GM23338 (cell line): ENCODE results near the gene FAM177A1. TPM values are rescaled to one million over a fixed set of nuclear protein-coding genes. Genes with fewer than 3 reads are reported as not detected.

ENCODE experiments used
- ATAC-seq: fragments of 200-7000 bp; cut with Tn5 transposase; 3 replicates; pipeline ENCODE4 v1.9.1; 2020
- DNase-seq: peaks from one replicate; pipeline ENCODE4 v3.0.0-alpha.2; 2015; ENCODE audit warnings: low spot score
- H2AFZ ChIP-seq: fragments of 200-600 bp; sonication (generic); 2 replicates; pipeline ENCODE4 v1.8.0; 2016; ENCODE audit warnings: antibody characterized with exemption, mild to moderate bottlenecking, moderate library complexity
- H3F3A ChIP-seq: fragments of 200-600 bp; sonication (generic); replicated peaks from 2 replicates; pipeline ENCODE4 v1.8.0; 2017; ENCODE audit warnings: antibody characterized with exemption, mixed run types, low read depth
- H3K27ac ChIP-seq: fragments of 200-600 bp; sonication (generic); 2 replicates; pipeline ENCODE4 v1.6.1; 2016; ENCODE audit warnings: low read depth
- H3K27me3 ChIP-seq: fragments of 200-600 bp; sonication (generic); 2 replicates; pipeline ENCODE4 v1.8.0; 2016; ENCODE audit warnings: mild to moderate bottlenecking, mixed run types, moderate library complexity; ENCODE audit not compliant: insufficient read depth
- H3K36me3 ChIP-seq: fragments of 200-600 bp; sonication (generic); 2 replicates; pipeline ENCODE4 v1.8.0; 2016; ENCODE audit warnings: mild to moderate bottlenecking; ENCODE audit not compliant: insufficient read depth
- H3K4me1 ChIP-seq: fragments of 200-600 bp; sonication (generic); 2 replicates; pipeline ENCODE4 v1.8.0; 2016; ENCODE audit warnings: mild to moderate bottlenecking, moderate library complexity; ENCODE audit not compliant: insufficient read depth
- H3K4me2 ChIP-seq: fragments of 200-600 bp; sonication (generic); 2 replicates; pipeline ENCODE4 v1.7.1; 2017; ENCODE audit warnings: mixed run types
- H3K4me3 ChIP-seq: fragments of 200-600 bp; sonication (generic); 2 replicates; pipeline ENCODE4 v1.6.1; 2016; ENCODE audit warnings: mixed run types
- H3K79me2 ChIP-seq: fragments of 200-600 bp; sonication (generic); replicated peaks from 2 replicates; pipeline ENCODE4 v1.8.0; 2017; ENCODE audit warnings: mild to moderate bottlenecking; ENCODE audit not compliant: insufficient read depth
- H3K9me2 ChIP-seq: fragments of 200-600 bp; sonication (generic); 2 replicates; pipeline ENCODE4 v1.8.0; 2017; ENCODE audit not compliant: insufficient read depth
- H4K20me1 ChIP-seq: fragments of 200-600 bp; sonication (generic); replicated peaks from 2 replicates; pipeline ENCODE4 v1.8.0; 2017; ENCODE audit warnings: mild to moderate bottlenecking; ENCODE audit not compliant: insufficient read depth
- H3K27ac Mint-ChIP-seq: 2 replicates; pipeline ENCODE4 v1.8.0; 2020; ENCODE audit warnings: inconsistent platforms, mild to moderate bottlenecking, moderate library complexity, mixed read lengths
- H3K27me3 Mint-ChIP-seq: 3 replicates; pipeline ENCODE4 v1.8.0; 2022; ENCODE audit warnings: low read depth, mild to moderate bottlenecking, moderate library complexity, mixed read lengths, inconsistent platforms; ENCODE audit not compliant: insufficient read depth, poor library complexity
- H3K36me3 Mint-ChIP-seq: 3 replicates; pipeline ENCODE4 v1.8.0; 2021; ENCODE audit warnings: low read depth, mild to moderate bottlenecking, inconsistent platforms, moderate library complexity, mixed read lengths
- H3K4me1 Mint-ChIP-seq: 3 replicates; pipeline ENCODE4 v1.8.0; 2020; ENCODE audit warnings: mild to moderate bottlenecking, inconsistent platforms, mixed read lengths
- H3K4me3 Mint-ChIP-seq: 3 replicates; pipeline ENCODE4 v1.8.0; 2021; ENCODE audit warnings: moderate library complexity, mild to moderate bottlenecking, inconsistent platforms, mixed read lengths
- H3K9me3 Mint-ChIP-seq: 3 replicates; pipeline ENCODE4 v1.8.0; 2020; ENCODE audit warnings: moderate library complexity, mild to moderate bottlenecking, inconsistent platforms, mixed read lengths
- CREB1 ChIP-seq: fragments of 250-450 bp; sonication (Bioruptor Pico); IDR thresholded peaks from 2 replicates; pipeline ENCODE4 v1.5.0; 2020; ENCODE audit warnings: low read depth, mild to moderate bottlenecking, moderate library complexity
- JUNB ChIP-seq: IDR thresholded peaks from one replicate; pipeline ENCODE4 v1.6.1; 2016; ENCODE audit warnings: antibody characterized with exemption; ENCODE audit not compliant: unreplicated experiment
- NANOG ChIP-seq: IDR thresholded peaks from 2 replicates; pipeline ENCODE4 v1.6.1; 2016; ENCODE audit warnings: antibody characterized with exemption, borderline replicate concordance
- ZNF331 ChIP-seq: fragments of 250-450 bp; sonication (Bioruptor Pico); IDR thresholded peaks from 2 replicates; pipeline ENCODE4 v1.5.0; 2020; ENCODE audit warnings: low read depth, mild to moderate bottlenecking, moderate library complexity
- polyA plus RNA-seq: library from polyadenylated mRNA; unstranded; fragments of >200 nt; fragmentation: Nextera tagmentation; extraction: Ambion mirVana; gene quantifications from 2 replicates; pipeline ENCODE4 v1.2.1, GENCODE V29; 2016
- total RNA-seq: library from RNA; depleted of rRNA; stranded (reverse); fragments of >200 nt; shearing (Covaris generic); gene quantifications from 2 replicates; pipeline ENCODE4 v1.2.3, GENCODE V29; 2014
- TF ChIP-seq, protein P1 (sequence below), 2 experiments: fragments of 200-600 bp in 1 of 2; sonication (generic) in 1 of 2; conservative IDR thresholded peaks; 2 replicates each; pipeline versions ENCODE4 v1.5.1 to v1.6.1; 2016 to 2017; ENCODE audit warnings: antibody characterized with exemption in 2 of 2, low read depth in 2 of 2, mild to moderate bottlenecking in 2 of 2, moderate library complexity in 1 of 2
- TF ChIP-seq, protein P2 (sequence below): IDR thresholded peaks from one replicate; pipeline ENCODE4 v1.6.1; 2018; ENCODE audit warnings: antibody characterized with exemption; ENCODE audit not compliant: unreplicated experiment
- TF ChIP-seq, protein P3 (sequence below): IDR thresholded peaks from 2 replicates; pipeline ENCODE4 v1.6.1; 2016; ENCODE audit warnings: antibody characterized with exemption

Gene FAM177A1
- total and polyA plus RNA-seq, 2 experiments from 2014 or later: 22.8 to 72.5 TPM

DNA sequence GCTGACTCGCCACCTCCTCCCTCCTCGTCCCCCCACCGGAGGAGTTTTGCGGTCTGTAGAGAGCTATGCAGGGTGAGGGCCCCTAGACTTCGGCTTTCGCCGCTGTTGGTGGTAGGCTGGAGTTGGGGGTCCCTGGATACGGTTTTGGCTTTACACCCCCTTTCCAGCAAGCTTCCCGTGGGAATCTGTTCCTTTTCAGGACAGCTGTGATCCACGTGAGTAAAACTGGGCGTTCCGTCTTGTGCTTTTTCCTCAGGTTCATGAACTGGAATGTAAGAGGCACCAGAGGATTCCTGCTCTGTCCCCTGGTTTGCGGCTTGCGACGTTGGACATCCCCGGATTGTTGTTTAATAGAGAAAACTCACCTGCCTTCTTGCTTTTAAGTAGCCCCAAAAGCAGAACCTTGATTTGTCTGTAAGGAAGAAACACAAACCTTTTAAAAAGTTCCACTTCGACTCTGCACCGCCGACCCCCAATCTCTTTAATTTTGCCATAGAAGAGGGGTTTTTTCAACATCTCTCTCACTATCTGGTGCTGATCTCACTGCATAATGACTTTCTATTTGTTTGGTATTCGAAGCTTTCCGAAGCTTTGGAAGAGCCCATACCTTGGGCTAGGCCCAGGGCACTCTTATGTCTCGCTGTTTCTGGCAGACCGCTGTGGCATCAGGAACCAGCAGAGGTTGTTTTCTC is 76.8 kb downstream of the FAM177A1 start (continued):
- TF ChIP-seq, protein P1, sequence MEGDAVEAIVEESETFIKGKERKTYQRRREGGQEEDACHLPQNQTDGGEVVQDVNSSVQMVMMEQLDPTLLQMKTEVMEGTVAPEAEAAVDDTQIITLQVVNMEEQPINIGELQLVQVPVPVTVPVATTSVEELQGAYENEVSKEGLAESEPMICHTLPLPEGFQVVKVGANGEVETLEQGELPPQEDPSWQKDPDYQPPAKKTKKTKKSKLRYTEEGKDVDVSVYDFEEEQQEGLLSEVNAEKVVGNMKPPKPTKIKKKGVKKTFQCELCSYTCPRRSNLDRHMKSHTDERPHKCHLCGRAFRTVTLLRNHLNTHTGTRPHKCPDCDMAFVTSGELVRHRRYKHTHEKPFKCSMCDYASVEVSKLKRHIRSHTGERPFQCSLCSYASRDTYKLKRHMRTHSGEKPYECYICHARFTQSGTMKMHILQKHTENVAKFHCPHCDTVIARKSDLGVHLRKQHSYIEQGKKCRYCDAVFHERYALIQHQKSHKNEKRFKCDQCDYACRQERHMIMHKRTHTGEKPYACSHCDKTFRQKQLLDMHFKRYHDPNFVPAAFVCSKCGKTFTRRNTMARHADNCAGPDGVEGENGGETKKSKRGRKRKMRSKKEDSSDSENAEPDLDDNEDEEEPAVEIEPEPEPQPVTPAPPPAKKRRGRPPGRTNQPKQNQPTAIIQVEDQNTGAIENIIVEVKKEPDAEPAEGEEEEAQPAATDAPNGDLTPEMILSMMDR (conservative IDR thresholded peaks at IDR 0.05; ENCODE audit: low read depth in 2 of 2): no peak
- TF ChIP-seq, protein P2, sequence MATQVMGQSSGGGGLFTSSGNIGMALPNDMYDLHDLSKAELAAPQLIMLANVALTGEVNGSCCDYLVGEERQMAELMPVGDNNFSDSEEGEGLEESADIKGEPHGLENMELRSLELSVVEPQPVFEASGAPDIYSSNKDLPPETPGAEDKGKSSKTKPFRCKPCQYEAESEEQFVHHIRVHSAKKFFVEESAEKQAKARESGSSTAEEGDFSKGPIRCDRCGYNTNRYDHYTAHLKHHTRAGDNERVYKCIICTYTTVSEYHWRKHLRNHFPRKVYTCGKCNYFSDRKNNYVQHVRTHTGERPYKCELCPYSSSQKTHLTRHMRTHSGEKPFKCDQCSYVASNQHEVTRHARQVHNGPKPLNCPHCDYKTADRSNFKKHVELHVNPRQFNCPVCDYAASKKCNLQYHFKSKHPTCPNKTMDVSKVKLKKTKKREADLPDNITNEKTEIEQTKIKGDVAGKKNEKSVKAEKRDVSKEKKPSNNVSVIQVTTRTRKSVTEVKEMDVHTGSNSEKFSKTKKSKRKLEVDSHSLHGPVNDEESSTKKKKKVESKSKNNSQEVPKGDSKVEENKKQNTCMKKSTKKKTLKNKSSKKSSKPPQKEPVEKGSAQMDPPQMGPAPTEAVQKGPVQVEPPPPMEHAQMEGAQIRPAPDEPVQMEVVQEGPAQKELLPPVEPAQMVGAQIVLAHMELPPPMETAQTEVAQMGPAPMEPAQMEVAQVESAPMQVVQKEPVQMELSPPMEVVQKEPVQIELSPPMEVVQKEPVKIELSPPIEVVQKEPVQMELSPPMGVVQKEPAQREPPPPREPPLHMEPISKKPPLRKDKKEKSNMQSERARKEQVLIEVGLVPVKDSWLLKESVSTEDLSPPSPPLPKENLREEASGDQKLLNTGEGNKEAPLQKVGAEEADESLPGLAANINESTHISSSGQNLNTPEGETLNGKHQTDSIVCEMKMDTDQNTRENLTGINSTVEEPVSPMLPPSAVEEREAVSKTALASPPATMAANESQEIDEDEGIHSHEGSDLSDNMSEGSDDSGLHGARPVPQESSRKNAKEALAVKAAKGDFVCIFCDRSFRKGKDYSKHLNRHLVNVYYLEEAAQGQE: no peak
- TF ChIP-seq ZNF331 (CRISPR knock-in tag) (no peak), CREB1 (no peak)

DNA sequence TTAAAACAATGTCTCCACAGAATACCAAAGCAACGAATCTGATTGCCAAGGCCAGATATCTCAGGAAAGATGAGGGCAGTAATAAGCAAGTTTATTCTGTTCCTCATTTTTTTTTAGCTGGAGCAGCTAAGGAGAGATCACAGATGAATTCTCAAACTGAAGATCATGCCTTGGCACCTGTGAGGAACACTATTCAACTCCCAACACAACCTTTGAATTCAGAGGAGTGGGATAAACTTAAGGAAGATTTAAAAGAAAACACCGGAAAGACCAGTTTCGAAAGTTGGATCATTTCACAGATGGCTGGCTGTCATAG is 77.3 kb downstream of the FAM177A1 start:
- Mint-ChIP-seq H3K4me3 (peak overlapping the region; percentile 96), H3K9me3 (no peaks in the 10 kb centered on the region), H3K4me1 (peaks cover 14% of the 10 kb centered on the region), H3K36me3 (peaks cover 5% of the 10 kb centered on the region), H3K27ac (peak overlapping the region; percentile 100; the same call in 1 of the 2 replicates), H3K27me3 (peaks cover 9% of the 10 kb centered on the region)
- peak overlapping the region; percentile 77 for H3K4me3 ChIP-seq
- no peak for DNase-seq
- H3K9me2 ChIP-seq: no peaks in the 10 kb centered on the region
- H3K4me1 ChIP-seq: peaks cover 9% of the 10 kb centered on the region; the same call in 1 of the 2 replicates
- H4K20me1 ChIP-seq: no peaks in the 10 kb centered on the region
- no peaks in the 10 kb centered on the region for H3K27me3 ChIP-seq
- H3K4me2 ChIP-seq: peak overlapping the region; percentile 84
- H3K79me2 ChIP-seq: peaks cover 30% of the 10 kb centered on the region; the same call in 1 of the 2 replicates
- H3F3A ChIP-seq: no peaks in the 10 kb centered on the region
- ATAC-seq: no peak
- H2AFZ ChIP-seq: no peak overlapping the region
- H3K27ac ChIP-seq: no peak overlapping the region
- no peaks in the 10 kb centered on the region for H3K36me3 ChIP-seq
- TF ChIP-seq, protein P3, sequence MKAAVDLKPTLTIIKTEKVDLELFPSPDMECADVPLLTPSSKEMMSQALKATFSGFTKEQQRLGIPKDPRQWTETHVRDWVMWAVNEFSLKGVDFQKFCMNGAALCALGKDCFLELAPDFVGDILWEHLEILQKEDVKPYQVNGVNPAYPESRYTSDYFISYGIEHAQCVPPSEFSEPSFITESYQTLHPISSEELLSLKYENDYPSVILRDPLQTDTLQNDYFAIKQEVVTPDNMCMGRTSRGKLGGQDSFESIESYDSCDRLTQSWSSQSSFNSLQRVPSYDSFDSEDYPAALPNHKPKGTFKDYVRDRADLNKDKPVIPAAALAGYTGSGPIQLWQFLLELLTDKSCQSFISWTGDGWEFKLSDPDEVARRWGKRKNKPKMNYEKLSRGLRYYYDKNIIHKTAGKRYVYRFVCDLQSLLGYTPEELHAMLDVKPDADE: no peak
- TF ChIP-seq ZNF331 (CRISPR knock-in tag) (no peak), JUNB (no peak), NANOG (no peak), CREB1 (no peak)
- TF ChIP-seq, protein P2: no peak
